ENCODE data around the gene LMX1A. TPM values are rescaled to one million over a fixed set of nuclear protein-coding genes. Genes with fewer than 3 reads are reported as not detected.

The LMX1A gene
- total and polyA plus RNA-seq, 9 of the 15 experiments (the other 6 are each of a cell fraction or from before 2014, with no cell fraction given): not detected

DNA sequence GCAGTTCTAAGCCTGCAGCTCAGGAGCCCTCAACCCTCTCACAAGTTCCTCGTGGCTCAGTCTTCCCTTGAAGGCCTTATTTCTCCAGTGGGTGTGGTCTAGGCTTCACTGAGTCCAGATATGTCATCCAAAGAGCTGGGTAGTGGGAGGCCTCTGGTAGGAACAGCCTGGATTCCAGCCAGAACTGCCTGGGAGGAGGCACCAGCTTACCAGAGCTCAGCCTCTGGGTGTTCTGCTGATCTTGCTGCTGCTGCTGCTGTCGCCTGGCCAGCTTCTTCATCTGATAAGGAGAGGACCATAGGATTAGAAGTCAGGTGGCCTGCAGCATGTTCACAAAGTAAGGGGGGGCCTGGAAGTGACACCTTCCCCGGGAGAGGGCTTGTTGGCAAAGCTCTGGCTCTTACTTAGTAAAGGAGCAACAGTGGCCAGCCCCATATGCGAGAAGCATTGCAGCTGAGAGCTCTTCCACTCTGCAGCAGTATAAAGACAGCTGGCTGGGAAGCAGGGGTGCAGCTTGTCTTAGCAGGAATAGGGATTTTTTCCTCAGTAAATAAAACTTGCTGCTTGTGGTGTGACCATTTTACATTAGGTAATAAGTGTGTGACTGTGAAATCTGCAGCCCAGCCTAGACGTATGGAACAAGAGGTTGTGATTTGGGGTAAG is 148.5 kb downstream of the LMX1A start (continued):
- TF ChIP-seq, protein P1, sequence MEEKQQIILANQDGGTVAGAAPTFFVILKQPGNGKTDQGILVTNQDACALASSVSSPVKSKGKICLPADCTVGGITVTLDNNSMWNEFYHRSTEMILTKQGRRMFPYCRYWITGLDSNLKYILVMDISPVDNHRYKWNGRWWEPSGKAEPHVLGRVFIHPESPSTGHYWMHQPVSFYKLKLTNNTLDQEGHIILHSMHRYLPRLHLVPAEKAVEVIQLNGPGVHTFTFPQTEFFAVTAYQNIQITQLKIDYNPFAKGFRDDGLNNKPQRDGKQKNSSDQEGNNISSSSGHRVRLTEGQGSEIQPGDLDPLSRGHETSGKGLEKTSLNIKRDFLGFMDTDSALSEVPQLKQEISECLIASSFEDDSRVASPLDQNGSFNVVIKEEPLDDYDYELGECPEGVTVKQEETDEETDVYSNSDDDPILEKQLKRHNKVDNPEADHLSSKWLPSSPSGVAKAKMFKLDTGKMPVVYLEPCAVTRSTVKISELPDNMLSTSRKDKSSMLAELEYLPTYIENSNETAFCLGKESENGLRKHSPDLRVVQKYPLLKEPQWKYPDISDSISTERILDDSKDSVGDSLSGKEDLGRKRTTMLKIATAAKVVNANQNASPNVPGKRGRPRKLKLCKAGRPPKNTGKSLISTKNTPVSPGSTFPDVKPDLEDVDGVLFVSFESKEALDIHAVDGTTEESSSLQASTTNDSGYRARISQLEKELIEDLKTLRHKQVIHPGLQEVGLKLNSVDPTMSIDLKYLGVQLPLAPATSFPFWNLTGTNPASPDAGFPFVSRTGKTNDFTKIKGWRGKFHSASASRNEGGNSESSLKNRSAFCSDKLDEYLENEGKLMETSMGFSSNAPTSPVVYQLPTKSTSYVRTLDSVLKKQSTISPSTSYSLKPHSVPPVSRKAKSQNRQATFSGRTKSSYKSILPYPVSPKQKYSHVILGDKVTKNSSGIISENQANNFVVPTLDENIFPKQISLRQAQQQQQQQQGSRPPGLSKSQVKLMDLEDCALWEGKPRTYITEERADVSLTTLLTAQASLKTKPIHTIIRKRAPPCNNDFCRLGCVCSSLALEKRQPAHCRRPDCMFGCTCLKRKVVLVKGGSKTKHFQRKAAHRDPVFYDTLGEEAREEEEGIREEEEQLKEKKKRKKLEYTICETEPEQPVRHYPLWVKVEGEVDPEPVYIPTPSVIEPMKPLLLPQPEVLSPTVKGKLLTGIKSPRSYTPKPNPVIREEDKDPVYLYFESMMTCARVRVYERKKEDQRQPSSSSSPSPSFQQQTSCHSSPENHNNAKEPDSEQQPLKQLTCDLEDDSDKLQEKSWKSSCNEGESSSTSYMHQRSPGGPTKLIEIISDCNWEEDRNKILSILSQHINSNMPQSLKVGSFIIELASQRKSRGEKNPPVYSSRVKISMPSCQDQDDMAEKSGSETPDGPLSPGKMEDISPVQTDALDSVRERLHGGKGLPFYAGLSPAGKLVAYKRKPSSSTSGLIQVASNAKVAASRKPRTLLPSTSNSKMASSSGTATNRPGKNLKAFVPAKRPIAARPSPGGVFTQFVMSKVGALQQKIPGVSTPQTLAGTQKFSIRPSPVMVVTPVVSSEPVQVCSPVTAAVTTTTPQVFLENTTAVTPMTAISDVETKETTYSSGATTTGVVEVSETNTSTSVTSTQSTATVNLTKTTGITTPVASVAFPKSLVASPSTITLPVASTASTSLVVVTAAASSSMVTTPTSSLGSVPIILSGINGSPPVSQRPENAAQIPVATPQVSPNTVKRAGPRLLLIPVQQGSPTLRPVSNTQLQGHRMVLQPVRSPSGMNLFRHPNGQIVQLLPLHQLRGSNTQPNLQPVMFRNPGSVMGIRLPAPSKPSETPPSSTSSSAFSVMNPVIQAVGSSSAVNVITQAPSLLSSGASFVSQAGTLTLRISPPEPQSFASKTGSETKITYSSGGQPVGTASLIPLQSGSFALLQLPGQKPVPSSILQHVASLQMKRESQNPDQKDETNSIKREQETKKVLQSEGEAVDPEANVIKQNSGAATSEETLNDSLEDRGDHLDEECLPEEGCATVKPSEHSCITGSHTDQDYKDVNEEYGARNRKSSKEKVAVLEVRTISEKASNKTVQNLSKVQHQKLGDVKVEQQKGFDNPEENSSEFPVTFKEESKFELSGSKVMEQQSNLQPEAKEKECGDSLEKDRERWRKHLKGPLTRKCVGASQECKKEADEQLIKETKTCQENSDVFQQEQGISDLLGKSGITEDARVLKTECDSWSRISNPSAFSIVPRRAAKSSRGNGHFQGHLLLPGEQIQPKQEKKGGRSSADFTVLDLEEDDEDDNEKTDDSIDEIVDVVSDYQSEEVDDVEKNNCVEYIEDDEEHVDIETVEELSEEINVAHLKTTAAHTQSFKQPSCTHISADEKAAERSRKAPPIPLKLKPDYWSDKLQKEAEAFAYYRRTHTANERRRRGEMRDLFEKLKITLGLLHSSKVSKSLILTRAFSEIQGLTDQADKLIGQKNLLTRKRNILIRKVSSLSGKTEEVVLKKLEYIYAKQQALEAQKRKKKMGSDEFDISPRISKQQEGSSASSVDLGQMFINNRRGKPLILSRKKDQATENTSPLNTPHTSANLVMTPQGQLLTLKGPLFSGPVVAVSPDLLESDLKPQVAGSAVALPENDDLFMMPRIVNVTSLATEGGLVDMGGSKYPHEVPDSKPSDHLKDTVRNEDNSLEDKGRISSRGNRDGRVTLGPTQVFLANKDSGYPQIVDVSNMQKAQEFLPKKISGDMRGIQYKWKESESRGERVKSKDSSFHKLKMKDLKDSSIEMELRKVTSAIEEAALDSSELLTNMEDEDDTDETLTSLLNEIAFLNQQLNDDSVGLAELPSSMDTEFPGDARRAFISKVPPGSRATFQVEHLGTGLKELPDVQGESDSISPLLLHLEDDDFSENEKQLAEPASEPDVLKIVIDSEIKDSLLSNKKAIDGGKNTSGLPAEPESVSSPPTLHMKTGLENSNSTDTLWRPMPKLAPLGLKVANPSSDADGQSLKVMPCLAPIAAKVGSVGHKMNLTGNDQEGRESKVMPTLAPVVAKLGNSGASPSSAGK (IDR thresholded peaks at IDR 0.05): peak; percentile 38; the same call in 1 of the 2 replicates
- no peak for TF ChIP-seq BDP1 (IDR thresholded peaks at IDR 0.05; ENCODE audit: insufficient read depth, insufficient read length)
- no peak for TF ChIP-seq ZNF133 (CRISPR knock-in tag; IDR thresholded peaks at IDR 0.05)
- no peak for TF ChIP-seq TFAM (CRISPR knock-in tag; conservative IDR thresholded peaks at IDR 0.05)
- TF ChIP-seq TAL1 (IDR thresholded peaks at IDR 0.05): 0 out of 2 replicates have a peak, but pooled peaks have one; percentile 43
- TF ChIP-seq ZBTB1 (CRISPR knock-in tag; IDR thresholded peaks at IDR 0.05; ENCODE audit: borderline replicate concordance, low read depth): no peak
- TF ChIP-seq CHD1 (IDR thresholded peaks at IDR 0.05; ENCODE audit: low read length): no peak
